Measurements from ENCODE around the gene GMDS. TPM values are rescaled to one million over a fixed set of nuclear protein-coding genes. Genes with fewer than 3 reads are reported as not detected.

GMDS gene
- total RNA-seq, 1 donor from 2014 or later = 31.4 TPM

DNA sequence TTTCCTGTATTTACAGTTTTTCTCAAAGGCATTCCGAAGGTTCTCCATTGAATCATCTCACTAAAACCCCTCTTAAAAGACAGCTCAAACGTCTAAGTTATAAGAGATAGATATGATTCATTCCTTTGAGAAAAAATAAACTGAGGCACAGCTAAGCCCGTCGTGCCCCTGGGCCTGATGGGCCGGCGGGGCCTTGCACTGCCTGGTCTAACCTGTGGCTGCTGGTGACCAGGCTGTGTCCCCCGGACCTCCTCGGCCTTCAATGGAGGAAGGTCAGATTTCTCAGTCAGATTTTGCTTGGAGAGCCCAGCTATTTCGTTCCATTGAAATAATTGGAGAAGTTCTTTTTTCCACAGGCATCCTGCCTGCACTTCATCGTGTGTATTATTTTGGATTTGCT is 647.0 kb downstream of the GMDS start:
- ATAC-seq = no peak
- DNase-seq (ENCODE audit: low spot score) = no peak
- intact Hi-C loops (cut with DNase I) = no loop called here

DNA sequence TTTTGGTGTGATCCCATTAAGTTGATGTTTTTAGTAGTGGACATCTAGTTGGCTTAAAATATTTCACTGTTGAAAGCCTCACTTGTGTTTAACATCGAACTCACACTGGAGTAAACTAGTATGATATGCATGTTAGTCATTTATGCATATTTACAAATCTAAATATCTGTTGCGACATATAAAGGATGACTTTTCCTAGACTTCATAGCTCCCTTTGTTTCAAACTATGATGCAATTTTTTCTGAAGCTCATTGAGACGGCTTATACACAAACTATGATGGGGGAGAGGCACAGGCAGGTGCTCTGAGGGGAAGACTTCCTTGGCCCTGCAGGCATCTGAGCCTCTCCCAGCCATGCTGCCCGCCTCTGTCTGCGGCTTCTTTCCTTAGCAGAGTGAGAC is 647.5 kb downstream of the GMDS start:
- DNase-seq (ENCODE audit: low spot score) = no peak
- no peak for ATAC-seq
- intact Hi-C loops (cut with DNase I) = no loop called here

DNA sequence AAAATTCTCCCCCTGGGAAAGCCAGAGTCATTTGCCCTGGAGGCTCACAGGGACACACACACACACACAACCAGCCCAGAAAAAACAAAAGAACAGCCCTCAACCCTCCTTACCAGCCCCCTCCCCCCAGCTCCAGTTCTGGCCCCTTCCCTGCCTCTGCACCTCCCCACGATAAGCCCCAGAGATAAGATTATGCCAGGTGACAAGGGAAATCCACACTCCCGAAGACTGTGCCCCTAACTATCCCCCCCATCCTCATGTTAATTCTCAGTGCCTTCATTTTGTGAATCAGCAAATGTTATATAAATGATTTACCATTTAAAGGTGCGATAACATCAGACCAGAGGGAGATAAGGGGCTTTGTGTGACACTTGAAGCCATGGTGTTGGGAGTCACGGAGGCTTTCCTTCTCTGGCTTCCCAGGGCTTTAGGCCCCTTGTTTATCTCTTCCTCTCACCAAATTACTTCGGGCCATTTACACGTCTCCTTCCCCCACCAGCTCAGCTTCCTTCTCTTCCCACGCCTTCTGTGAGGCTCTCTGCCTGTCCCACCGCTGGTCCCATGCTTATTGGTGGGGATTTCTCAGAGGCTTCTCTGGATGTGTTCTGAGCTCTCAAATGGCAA is 648.2 kb downstream of the GMDS start:
- DNase-seq (ENCODE audit: low spot score) (no peak), ATAC-seq (no peak)
- intact Hi-C loops (cut with DNase I) = no loop called here

DNA sequence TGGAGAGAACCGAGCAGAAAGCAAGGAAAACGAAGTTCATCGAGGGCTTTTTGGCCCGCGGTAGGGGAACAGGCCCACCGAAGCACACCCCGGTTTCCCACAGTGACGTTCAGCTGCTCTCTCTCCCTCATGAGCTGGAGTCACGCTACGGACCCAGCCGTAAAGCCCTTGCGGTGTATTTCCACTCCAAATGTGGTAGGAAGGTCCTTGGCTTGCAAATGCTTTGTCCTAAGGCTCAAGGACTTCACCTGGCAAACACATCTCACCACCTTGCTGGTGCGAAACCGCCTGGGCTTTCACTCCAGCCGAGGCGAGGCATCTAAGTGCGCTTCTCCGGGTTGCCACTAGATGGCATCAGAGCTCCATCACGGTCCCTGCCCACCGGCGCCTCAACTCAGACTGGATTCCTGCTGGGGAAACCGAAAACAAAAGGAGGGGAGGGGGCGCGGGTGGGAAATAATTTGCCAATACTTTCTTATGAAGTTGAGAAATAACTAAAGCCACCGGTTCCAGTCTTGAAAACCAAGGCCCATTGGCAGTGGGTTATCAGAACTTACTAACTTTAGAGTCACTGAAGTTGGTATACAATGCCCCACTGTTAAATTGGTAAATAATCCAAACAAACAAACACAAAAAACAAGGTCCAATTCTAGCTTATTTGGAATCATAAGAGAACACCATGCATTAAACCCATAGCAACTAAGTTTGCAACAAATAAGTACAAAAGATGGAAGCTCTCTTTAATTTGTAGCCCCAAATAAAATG is 649.1 kb downstream of the GMDS start:
- intact Hi-C loops (cut with DNase I) = no loop called here
- ATAC-seq = peak; percentile 89
- DNase-seq (ENCODE audit: low spot score) = peak; percentile 79

DNA sequence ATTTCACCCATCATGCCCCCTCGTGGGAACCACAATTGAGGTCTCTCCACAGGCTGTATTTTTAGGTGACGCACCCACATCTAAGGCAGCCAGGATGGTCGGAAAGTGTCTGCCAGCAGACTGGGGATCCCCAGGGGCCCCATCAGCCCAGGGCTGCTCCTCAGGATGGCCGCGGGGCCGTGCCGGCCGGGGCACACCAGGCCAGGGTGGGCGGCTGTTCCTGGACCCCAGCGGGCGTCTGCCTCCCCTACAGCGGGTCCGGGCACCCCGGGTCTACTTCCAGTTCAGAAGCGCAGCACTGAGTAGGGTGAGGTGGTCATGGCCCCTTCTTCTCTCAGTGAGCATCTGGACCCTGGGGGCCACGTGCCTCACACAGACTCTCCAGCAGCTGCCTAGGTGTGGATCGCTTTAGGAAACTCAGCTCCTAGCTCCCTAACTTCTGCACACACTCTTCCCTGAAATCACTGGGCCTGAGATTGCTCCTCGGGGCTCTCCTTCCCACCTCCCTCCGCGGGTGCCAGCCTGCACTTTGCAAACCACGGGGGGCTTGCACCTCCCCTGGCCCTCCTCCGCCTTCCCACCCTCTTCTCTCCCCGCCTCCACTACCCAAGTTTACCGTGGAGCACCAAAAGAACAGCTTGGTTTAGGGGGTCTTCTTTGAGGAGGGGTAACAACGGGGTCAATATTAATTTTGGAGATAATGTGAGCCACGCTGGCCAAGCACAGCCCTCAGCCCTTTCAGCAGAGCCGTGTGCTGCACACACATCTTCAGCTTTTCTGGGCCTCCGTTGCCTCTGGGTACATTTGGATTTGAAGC is 649.9 kb downstream of the GMDS start:
- ATAC-seq (peak; percentile 12), DNase-seq (ENCODE audit: low spot score) (no peak)
- intact Hi-C loops (cut with DNase I) = no loop called here

DNA sequence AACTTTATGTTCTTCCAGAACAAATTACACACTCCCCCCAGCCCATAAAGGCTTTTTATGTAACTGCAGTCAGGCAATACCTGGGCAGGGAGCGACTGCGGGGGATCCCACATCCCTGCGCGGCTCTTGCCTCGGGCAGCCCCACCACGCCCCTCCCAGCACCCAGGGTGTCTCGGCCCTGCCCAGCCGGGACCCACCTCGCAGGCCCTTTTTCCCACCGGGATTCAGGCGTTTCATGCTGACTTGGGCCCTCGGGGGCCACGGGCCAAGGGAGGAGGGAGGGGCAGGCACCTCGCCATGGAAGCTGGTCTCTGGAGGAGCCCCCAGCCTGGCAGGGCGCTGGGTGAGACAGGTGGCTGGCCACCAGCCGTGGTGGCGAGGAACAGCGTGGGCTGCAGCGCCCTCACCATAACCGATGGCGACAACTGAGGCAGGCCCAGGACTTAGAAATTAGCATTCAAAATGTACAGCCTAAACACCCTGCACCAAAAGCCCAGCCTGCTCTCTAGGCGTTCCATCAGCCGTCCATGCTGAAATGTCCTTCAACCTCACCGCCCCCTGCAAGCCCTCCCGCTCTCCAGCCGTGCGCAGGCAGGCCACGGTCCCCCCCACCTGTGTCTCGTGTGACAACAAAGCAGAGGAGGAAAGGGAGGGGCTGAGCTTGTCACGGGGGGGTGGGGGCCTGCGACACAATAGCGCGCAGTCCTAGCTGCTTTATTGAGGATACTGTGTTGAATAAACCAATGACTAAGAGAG is 650.8 kb downstream of the GMDS start:
- ATAC-seq (no peak), DNase-seq (ENCODE audit: low spot score) (no peak)
- intact Hi-C loops (cut with DNase I) = no loop called here

DNA sequence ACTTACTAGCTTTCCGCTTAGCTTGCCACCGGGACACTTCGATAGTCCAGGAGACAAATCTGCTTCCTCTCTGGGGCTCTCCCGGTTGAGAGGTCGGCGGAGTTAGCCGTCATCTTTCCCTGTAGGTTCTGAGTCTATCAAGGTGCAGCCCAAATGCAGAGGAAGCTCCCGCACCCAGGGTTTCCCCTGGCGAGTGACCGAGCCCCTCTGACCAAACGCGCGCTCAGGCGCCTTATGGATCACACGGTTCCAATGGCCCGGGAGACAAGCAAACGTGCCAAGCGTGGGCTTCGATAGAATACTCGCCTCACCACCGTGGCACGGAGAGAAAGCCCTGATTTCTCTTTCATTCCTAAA is 651.5 kb downstream of the GMDS start:
- ATAC-seq = no peak
- no peak for DNase-seq (ENCODE audit: low spot score)
- intact Hi-C loops (cut with DNase I) = no loop called here

DNA sequence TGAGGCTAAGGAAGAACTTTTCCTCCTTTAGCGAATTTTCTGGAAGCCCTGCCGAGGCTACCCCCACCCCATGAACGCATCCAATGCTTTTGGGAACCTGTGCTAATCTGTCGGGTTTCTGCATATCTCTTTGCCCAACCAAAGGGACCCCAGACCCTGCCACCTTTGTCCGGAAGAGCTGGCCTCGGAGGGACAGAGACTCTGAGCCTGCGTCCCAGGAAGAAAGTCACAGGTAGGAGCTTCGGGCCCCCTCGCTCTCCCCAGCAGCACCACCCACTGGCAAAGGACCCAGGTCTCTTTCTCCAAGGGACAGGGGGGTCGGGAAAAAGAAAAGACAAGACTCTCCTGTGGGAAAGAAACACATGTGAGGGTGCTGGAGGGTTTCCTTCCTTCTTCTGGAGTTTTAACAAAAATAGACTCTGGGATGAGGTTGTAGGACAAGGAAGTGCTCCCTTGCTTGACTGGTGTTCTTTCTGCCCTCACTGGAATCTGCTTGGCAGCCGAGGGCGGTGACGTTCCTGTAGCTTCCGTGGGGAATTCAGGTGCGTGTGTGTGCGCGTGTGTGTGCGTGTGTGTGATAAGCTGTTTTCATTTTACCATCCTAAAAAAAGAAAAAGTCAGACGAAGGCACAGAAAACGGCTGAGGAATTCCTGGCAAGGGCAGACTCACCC is 652.0 kb downstream of the GMDS start:
- DNase-seq (ENCODE audit: low spot score) (no peak), ATAC-seq (no peak)
- intact Hi-C loops (cut with DNase I) = no loop called here

DNA sequence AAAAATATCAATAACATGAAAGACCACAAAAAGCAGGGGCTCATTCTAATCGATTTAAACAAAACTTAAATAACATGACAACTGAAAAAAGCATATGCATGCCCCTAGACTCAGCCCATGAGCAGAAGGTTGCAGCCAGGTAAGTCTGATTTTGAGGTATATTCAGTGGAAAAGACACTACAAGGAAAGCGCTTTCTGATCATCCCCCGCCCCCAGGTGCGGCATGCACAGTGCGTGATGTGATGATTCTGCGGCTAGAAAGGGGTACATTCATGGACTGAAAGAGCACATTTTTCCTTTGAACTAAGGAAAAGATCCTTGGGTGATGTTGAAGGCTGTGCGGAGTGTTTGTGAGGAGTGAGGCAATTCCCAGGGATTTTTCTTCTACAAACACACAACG is 652.6 kb downstream of the GMDS start:
- ATAC-seq (no peak), DNase-seq (ENCODE audit: low spot score) (no peak)
- intact Hi-C loops (cut with DNase I) = no loop called here

DNA sequence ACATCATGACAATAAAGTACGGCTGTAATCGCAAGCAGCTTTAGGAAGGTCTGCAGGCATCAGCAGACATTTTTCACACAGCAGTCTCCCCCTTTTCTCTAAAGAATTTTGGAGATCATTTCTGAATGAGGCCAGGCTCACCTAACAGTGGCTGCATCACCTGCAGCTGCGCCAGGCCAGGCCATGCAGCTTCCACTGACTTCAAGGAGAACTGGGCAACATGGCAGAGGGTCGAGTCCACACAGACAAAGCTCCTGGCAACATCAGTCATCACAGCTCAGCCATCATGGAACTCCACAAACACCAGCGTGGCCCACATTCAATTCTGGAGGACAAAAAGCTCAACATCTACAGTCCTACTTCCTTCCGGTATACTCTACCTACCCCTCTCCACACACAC is 653.5 kb downstream of the GMDS start:
- intact Hi-C loops (cut with DNase I) = no loop called here
- ATAC-seq = no peak
- DNase-seq (ENCODE audit: low spot score) = no peak

DNA sequence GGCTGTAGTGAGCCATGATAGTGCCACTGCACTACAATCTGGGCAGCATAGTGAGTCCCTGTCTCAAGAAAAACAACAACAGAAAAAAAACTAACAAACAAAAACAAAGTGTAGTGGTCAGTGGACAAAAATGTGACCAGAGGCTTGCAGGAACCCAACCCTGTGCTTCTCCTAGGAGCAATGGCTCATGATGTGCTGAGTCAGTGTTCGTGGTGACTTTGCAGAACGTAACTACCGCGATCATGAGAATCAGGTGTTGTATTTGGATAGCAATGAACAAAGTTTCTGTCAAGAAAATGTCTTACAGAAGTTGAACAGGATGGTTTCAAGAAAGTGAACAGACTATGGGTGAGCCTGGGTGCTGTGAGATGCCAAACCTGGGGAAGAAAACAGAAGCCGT is 654.2 kb downstream of the GMDS start:
- no peak for DNase-seq (ENCODE audit: low spot score)
- no peak for ATAC-seq
- intact Hi-C loops (cut with DNase I) = no loop called here

DNA sequence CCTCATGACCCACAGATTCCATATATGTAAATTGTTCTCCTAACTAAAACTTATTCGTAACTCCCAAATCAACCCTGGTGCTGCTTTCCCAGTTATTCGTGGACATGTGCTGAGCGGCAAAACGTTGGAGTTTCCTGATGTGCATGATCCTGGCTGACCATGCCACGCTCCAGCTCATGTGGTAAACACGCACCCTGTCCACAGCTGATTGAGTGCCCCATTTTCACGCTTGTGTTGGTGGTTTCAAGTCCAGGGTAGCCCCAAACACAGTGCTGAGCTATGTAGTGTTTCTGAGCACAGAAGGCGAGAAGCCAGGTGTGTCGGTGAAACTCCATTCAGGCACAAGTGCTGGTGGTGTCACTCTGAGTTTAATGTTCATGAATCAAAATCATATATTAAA is 654.8 kb downstream of the GMDS start:
- DNase-seq (ENCODE audit: low spot score) (no peak), ATAC-seq (no peak)
- intact Hi-C loops (cut with DNase I) = no loop called here

DNA sequence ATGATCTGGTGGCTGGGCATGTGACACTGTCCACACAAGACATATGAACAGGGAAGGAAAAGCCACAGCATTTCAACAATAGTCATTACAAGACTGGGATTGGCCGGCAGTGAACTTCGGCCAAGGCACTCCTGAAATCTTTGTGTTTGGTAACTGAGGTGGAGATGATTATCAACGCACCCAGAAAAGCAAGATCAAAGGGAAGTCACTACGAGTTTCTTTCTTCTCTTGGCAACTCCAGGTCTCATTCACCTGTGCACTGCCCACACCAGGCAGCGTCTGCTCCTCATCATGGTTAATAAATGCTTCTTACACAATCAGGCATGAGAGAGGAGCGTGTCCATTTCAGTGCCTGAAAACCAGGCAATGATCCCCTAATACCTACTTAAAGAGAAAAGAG is 656.2 kb downstream of the GMDS start:
- intact Hi-C loops (cut with DNase I) = no loop called here
- ATAC-seq (no peak), DNase-seq (ENCODE audit: low spot score) (no peak)

DNA sequence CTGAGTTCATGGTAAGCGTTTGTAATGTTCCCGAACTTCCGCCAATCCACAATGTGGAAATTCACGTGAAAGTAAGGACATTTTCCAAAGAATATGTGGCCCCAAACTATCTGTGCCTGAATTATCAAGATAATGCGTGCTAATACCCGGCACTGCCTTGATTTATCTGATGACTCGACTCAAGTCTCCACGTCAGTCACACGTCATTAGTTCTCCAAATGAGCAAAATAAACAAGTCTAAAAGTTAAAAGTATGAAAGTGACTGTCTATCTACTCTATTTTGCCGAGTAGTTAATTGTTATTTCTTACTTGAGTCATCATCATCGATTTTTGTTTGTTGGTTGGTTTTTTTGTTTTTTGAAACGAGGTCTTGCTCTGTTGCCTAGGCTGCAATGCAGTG is 657.4 kb downstream of the GMDS start:
- ATAC-seq (no peak), DNase-seq (ENCODE audit: low spot score) (no peak)

DNA sequence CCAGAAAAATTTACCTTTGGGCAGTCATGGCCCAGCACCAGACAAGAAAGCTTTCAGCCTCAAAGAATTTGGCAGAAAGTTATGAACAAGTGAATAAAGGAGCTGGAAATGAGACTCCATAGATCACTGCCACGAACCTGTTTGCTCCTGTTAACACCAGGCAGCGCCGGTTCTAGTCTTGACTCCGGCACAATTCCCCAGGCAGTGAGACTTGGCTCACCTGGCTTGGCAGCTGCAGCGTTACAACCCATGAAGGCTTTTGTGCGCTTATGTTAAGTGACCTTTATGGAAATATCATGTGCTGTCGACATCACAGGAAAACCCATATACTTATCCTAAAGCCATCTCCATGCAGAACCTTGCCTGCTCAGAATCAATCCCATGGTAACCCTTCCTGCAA is 657.9 kb downstream of the GMDS start:
- intact Hi-C loops (cut with DNase I) = no loop called here
- DNase-seq (ENCODE audit: low spot score) (no peak), ATAC-seq (no peak)

More for the DNA sequence above, 657.4 kb downstream of the GMDS start:
- intact Hi-C loops (cut with DNase I) = no loop called here

DNA sequence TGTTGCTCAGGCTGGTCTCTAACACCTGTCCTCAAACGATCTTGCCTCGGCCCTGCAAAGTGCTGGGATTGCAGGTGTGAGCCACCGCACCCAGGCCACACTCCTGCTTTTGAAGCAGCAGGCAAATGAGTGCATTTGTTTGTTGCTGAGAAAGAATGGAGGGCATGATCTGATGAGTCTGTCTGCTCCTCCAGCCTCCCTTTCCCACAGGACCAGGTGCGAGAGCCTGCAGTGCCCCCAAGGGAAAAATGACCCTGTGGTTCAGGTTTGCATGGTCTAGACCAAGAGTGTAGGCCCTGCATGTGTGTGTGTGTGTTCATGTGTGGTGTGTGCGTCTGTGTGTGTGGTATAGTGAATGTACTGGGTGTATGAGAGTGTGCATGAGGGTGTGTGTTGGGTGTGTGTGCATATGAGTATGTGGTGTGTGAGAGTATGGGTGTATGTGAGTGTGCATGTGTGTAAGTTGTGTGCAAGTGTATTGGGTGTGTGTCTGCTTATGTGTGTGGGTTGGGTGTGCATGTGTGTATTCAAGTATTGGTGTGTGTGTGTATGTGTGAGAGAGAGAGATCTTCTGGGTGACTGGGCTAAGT is 658.4 kb downstream of the GMDS start:
- intact Hi-C loops (cut with DNase I) = no loop called here
- DNase-seq (ENCODE audit: low spot score) (no peak), ATAC-seq (no peak)

DNA sequence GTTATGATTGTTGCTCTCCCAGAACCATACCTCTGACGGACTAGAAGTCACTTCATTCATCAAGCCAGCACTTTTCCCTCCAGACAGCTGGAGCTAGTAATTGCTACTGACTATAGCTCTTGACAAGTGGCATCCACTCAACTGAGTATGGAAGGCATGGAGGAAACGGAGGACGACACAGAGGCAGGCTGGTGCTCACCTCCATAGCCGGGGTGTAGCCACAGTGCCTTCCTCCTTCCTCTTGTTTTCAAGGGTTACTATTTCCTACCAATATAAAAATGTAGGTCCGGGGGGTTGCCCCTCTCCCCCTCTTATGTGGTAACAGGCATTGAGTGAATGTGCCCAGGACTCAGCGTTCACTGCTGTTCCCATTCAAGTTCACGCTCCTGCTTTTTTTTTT is 659.1 kb downstream of the GMDS start:
- intact Hi-C loops (cut with DNase I) = no loop called here
- ATAC-seq (no peak), DNase-seq (ENCODE audit: low spot score) (no peak)

DNA sequence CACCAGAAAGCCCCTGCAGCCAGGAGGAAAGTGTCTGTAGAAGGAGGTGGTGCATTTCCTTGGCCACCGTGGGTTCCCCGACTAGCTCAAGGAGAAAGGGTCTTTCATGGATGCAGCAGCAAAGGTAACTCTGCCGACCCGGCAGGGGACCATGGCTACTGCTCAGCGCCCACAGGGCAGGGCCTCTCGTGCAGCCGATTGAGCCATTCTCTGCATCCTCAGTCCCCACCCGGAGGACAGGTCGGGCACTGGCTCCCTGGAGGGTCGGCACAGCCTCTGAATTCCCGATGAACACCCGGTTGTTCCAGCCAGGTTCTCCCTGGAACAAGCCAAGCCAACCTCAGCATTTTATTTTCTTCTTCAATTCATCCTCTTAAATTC is 659.7 kb downstream of the GMDS start:
- ATAC-seq (no peak), DNase-seq (ENCODE audit: low spot score) (no peak)
- intact Hi-C loops (cut with DNase I) = no loop called here
